GM21360 (cell line): ENCODE measurements around the gene WASHC4.

ENCODE experiments used
- ATAC-seq: cut with Tn5 transposase; IDR thresholded peaks from one replicate; pipeline ENCODE4 v1.9.1; 2021; ENCODE audit warnings: mild to moderate bottlenecking, moderate library complexity; ENCODE audit not compliant: unreplicated experiment

Gene WASHC4

DNA sequence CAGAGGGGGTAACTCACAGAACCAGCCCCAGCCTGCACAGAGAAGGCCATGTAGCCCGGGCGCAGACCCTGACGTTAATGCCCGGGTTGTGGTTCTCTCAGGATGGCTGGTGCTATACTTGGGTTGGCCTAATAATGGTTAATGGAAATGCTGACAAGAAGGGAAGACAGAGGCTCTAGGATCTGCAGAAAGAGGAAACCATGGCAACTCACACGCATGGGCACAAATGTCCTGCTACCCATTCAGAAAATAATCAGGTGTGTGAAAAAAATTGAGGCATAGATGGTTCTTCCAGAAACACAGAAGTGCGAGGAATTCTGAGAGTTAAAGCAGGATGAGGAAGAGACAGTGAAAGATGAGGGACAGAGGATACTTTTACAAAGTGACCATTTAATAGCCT lies 94.7 kb downstream of the WASHC4 start:
- no peak for ATAC-seq

DNA sequence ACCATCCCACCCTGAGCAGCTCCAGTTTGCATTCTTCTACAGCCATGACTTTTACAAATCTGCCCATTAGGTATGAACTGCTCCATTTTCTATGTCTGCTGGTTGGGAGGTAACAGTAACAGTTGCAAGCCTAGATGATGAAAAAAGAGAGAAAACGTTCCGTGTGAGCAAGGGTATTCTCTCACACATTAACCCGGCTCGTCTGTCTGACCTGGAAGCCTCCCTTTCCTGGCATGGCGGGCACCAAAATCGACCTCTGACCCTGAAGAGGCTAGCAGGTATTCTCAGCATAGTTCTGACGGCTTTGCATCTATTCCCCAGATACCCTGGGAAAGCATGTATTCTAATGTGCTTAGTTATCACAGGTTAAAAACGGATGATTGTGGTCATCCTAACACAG lies 96.6 kb downstream of the WASHC4 start:
- ATAC-seq: no peak

DNA sequence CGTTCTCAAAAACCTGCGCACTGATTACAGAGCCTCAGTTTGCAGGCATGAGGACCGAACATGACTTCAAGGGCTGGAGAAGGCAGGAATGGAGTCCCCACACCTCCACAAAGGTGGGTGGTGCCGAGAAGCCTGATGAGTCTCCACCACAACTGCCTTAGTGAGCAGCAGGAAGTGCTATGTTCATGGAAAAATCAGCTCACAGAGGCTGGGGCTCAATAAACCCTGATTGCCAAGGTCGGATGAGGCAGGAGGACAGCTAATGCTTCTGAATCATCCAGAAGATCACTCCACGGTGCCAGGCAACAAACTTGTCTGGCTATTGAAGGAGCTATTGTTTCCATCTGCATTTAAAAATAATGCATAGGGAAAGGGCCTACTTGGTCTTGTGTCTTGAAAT lies 97.4 kb downstream of the WASHC4 start:
- ATAC-seq: no peak

DNA sequence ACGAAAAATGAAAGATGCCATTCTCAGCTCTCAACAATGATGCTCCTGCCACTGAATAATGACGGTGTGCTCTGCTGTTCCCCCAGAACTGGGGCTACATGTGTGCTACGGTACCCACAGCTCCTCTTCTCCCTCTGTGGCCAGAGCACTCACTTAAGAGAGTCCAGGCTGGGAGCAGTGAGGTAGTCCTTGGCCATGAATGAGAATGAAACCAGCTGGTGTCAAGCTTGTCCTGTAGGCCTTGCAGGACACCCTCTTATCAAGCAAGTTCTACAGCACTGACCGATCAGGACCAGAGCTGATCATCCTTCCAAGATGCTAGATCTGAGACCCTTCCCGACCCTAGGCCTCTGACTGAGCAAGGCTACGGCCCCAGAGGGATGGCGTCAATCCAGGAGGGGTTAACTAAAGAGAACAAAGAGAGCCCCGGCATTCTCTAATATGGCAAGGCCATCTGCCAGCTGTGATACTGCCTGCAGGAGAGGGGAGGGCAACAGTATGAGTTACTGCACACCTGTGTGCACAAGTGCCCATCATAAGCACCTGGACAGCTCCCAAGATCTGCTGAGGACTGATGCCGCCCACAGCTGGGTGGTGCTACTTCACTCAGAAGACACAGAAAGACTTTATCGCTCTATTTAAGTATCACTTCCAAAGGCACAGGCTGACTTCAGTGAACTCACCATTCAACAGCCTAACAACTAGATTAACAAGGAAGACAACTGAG lies 98.0 kb downstream of the WASHC4 start:
- ATAC-seq: no peak

DNA sequence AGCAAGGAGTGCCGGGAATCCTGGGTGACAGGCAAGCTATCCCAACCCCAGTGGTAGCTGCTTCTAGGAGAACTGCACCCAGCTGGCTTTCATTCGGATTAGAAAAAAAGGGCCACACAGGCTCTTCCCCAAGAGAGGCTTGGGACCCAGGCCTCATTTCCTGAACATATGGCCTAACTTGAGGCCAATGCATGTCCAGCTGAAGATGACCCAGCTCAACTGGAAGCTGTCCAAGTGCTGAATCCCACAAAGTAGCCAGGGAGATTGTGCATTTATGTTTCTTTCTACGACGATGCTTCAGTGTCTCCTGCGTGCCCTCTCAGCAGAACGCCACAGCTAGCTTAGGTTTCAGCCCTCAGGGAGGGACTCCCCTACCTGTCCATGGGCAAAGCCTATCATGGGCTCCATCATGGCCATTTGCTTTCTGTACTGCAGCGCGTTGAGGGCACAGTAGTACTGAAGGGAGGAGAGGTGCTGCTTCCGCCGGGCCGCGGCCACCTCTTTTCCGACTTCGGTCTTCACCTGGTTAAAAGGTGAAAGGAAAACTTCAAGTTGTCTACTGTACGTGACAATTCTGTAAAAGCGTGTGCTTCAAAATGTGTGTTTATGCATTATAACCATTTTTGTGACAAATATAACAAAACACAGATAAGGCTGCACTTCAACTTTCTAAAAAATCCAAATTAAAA lies 99.3 kb downstream of the WASHC4 start:
- ATAC-seq: no peak

DNA sequence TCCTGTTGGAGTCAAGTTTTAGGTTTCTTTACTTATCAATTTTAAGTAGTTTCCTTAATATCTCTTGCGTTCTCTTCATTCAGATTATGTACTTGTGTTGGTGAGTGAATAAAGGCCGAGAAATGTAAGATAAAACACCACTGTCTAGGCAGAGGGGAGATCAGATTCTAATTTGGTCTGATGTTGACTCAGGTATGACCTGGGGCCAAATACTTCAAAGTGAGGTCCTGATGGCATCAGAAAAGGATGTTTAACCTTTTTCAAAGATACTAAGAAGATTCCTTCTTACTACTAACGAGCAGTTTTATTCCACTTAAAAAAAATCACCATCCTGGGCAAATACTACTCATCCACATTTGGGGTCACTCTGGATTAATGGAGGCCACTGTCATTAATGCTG lies 101.6 kb downstream of the WASHC4 start:
- ATAC-seq: no peak

DNA sequence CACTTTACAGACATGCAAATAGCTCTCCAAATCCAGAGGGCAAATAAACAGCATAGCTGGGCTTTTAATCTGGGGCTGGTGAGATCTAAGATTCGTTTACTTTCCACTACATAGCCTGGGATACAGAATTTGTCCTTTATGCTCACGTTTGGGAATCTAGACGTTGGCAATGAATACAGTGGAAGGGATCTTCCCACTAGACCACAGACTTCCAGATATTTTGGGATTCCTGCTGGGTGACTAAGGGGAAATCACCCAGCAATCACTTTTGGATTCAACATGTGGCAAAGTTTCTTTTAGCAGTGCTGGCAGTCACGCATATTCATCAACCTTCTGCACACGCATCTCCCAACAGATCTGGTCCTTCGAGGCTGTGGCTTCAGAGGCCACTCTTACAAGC lies 104.9 kb downstream of the WASHC4 start:
- ATAC-seq: no peak

DNA sequence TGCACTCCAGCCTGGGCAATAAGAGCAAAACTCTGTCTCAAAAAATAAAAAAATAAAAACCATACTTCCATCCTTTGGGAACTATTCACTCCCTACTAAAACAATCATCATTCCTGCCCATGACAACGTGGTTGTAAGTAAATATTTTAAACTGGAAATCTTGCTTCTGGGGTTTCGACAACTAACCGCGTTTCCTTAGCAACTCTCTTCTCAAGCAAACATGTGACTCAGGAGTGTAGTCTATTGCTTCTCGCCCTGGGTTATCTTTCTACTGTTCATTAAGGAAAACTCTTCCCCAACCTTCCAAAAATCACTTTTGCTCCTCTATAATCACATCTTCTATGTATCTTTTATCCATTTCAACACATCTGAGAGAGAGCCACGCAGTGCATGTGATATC lies 106.6 kb downstream of the WASHC4 start:
- no peak for ATAC-seq

DNA sequence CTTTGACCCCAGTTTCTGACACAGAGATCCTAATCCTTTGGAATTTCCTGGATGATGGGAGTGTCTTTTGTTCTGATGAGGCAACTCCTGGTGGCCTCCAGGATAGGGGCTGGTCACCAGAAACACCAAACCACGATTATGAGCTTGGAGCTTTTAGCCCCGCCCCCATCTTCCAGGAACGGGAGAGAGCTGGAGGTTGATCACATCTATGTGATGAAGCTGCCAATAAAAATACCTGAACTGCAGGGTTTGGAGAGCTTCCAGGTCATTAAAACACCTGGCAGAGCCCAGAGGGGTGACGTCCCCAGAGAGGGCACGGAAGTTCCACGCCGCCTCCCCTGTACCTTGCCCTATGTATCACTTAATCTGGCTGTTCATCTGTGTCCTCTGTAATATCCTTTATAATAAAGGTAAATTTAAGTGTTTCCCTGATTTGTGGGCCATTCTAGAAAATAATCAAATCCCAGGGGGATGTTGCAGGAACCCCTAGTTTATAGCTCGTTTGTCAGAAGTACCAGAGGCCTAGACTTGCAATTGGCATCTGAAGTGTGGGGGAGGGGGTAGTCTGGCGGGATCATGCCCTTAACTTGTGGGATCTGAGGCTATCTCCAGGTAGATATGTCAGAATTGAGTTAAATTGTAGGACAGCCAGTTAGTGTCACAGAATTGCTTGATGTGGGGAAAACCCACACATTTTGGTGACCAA lies 107.3 kb downstream of the WASHC4 start:
- ATAC-seq: no peak

DNA sequence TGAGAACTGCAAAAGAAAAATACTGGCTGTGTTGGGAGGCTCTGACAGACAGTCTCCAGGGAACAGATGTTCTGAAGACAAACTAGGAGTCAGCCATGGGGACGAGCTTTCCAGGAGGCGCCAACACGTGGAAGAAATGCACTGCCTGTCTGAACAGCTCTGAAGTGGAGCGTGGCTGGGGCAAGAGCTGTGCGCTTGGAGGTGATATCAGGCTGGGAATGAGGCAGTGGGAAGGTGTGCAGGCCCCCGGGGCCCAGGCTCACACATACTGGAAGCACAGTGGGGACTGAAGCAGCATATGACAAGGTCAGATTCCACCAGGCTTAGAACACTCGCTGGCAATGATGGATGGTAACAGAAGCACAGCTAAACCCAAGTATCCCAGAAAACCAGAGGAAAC lies 110.9 kb downstream of the WASHC4 start:
- ATAC-seq: no peak
